ENCODE measurements around the gene DIDO1.

GRCh38 chr20:62876902-62877816, 49.1 kb downstream of the DIDO1 start:
- TF ChIP-seq CTCF (conservative IDR thresholded peaks at IDR 0.05; ENCODE audit: low read depth, low read length) (no peak), EZH2 (IDR thresholded peaks at IDR 0.05; ENCODE audit: low read length, unreplicated experiment) (no peak)

All from PC-3 (cell line).